PC-9 (cell line): Measurements from ENCODE around the gene ALDH6A1. TPM values are rescaled to one million over a fixed set of nuclear protein-coding genes. Genes with fewer than 3 reads are reported as not detected.

Source experiments
- BruUV-seq: library from RNA; stranded (reverse); fragments of 400-500 nt; replicated peaks from 2 replicates; lab custom pipeline; 2021; lab: Mats Ljungman, UMichigan
- CTCF ChIA-PET: fragments of 300-600 bp; sonication (Branson Sonifier 250); formaldehyde crosslinking; loops from one replicate; lab custom pipeline; 2022; ENCODE audit warnings: antibody characterized with exemption; lab: Charles Lee
- POLR2A ChIA-PET: fragments of 300-600 bp; sonication (Branson Sonifier 250); formaldehyde crosslinking; loops from one replicate; lab custom pipeline; 2022; ENCODE audit warnings: antibody characterized with exemption; ENCODE audit not compliant: unreplicated experiment; lab: Charles Lee
- DNase-seq, 2 experiments: peaks; one replicate each; pipeline versions ENCODE4 v3.0.0 to v3.0.0-alpha.2; 2015 to 2022; ENCODE audit warnings: mixed read lengths in 1 of 2
- H2AFZ ChIP-seq: fragments of 200-600 bp; sonication (generic); 2 replicates; pipeline ENCODE4 v1.8.1; 2017; ENCODE audit warnings: antibody characterized with exemption
- H3F3A ChIP-seq: fragments of 200-600 bp; sonication (generic); 2 replicates; pipeline ENCODE4 v1.8.1; 2017; ENCODE audit warnings: antibody characterized with exemption, mild to moderate bottlenecking, low read depth; ENCODE audit not compliant: insufficient read depth
- H3K27ac ChIP-seq: fragments of 200-600 bp; sonication (generic); 2 replicates; pipeline ENCODE4 v1.6.1; 2016; ENCODE audit warnings: mixed run types
- H3K27me3 ChIP-seq: fragments of 200-600 bp; sonication (generic); 2 replicates; pipeline ENCODE4 v1.6.1; 2016; ENCODE audit warnings: low read depth, mixed run types; ENCODE audit not compliant: insufficient read depth
- H3K36me3 ChIP-seq: fragments of 200-600 bp; sonication (generic); 2 replicates; pipeline ENCODE4 v1.6.1; 2016; ENCODE audit warnings: low read depth, mixed run types
- H3K4me1 ChIP-seq: fragments of 200-600 bp; sonication (generic); replicated peaks from 2 replicates; pipeline ENCODE4 v1.6.1; 2016; ENCODE audit warnings: mixed run types; ENCODE audit not compliant: insufficient read depth
- H3K4me2 ChIP-seq: fragments of 200-600 bp; sonication (generic); 2 replicates; pipeline ENCODE4 v1.6.1; 2017; ENCODE audit warnings: mixed run types
- H3K4me3 ChIP-seq: fragments of 200-600 bp; sonication (generic); 2 replicates; pipeline ENCODE4 v1.6.1; 2016; ENCODE audit warnings: mixed run types
- H3K79me2 ChIP-seq: fragments of 200-600 bp; sonication (generic); 2 replicates; pipeline ENCODE4 v1.6.1; 2017; ENCODE audit warnings: low read depth, mixed run types
- H3K9me2 ChIP-seq: fragments of 200-600 bp; sonication (generic); 2 replicates; pipeline ENCODE4 v1.8.1; 2017; ENCODE audit warnings: mild to moderate bottlenecking; ENCODE audit not compliant: insufficient read depth
- H3K9me3 ChIP-seq: fragments of 200-600 bp; sonication (generic); 2 replicates; pipeline ENCODE4 v1.8.1; 2016; ENCODE audit warnings: low read depth; ENCODE audit not compliant: insufficient read depth
- H4K20me1 ChIP-seq: fragments of 200-600 bp; sonication (generic); 2 replicates; pipeline ENCODE4 v1.8.1; 2017; ENCODE audit not compliant: insufficient read depth
- CTCF ChIP-seq: fragments of 200-600 bp; sonication (generic); conservative IDR thresholded peaks from 2 replicates; pipeline ENCODE4 v1.6.1; 2017; ENCODE audit warnings: mixed run types, antibody characterized with exemption, mild to moderate bottlenecking, moderate library complexity
- EZH2 ChIP-seq: fragments of 200-600 bp; sonication (generic); IDR thresholded peaks from 2 replicates; pipeline ENCODE4 v1.8.0; 2017; ENCODE audit warnings: antibody characterized with exemption, low read depth
- intact Hi-C: fragments of 100-400 bp; cut with micrococcal nuclease; formaldehyde crosslinking; loops from one replicate; pipeline ENCODE4 v1.10.0; 2022; ENCODE audit not compliant: unreplicated experiment
- total RNA-seq: library from RNA; stranded (reverse); gene quantifications from 2 replicates; pipeline ENCODE4 v1.2.3, GENCODE V29; 2021

ALDH6A1 gene
- total RNA-seq, 1 experiment from 2014 or later, result 54.5 TPM

- H3K4me1 ChIP-seq, result peaks cover 8% of the 10 kb centered on the region
- H3K27ac ChIP-seq, result no peak overlapping the region
- H3K36me3 ChIP-seq, result no peaks in the 10 kb centered on the region
- ChIA-PET CTCF (no interaction called here), POLR2A (no interaction called here)
- DNase-seq, result no peak
- no peaks in the 10 kb centered on the region for H4K20me1 ChIP-seq
- no peaks in the 10 kb centered on the region for H3K79me2 ChIP-seq
- no peaks in the 10 kb centered on the region for H3K9me3 ChIP-seq
- no peaks in the 10 kb centered on the region for H3K9me2 ChIP-seq
- H3K4me3 ChIP-seq, result no peak overlapping the region
- H3K27me3 ChIP-seq, result no peaks in the 10 kb centered on the region
- H3K4me2 ChIP-seq, result no peak overlapping the region
- H2AFZ ChIP-seq, result no peak overlapping the region
- peaks cover 23% of the 10 kb centered on the region; the same call in 1 of the 2 replicates for H3F3A ChIP-seq
- intact Hi-C loops, result no loop called here
- TF ChIP-seq CTCF, result no peak
- no peak for TF ChIP-seq EZH2
- BruUV-seq, result no TSS peak
Observed at GRCh38 chr14:74015176-74015575, 69.1 kb downstream of the ALDH6A1 start.

- H3K27me3 ChIP-seq, result no peaks in the 10 kb centered on the region
- H3K27ac ChIP-seq, result no peak overlapping the region
- no peak overlapping the region for H2AFZ ChIP-seq
- no peaks in the 10 kb centered on the region for H3K79me2 ChIP-seq
- peaks cover 14% of the 10 kb centered on the region; the same call in 1 of the 2 replicates for H3F3A ChIP-seq
- no TSS peak for BruUV-seq
- TF ChIP-seq EZH2, result no peak
- no peak for TF ChIP-seq CTCF
- no peaks in the 10 kb centered on the region for H4K20me1 ChIP-seq
- intact Hi-C loops, result no loop called here
- CTCF ChIA-PET, result no interaction called here
- no peak overlapping the region for H3K4me3 ChIP-seq
- no peak for DNase-seq
- H3K9me2 ChIP-seq, result no peaks in the 10 kb centered on the region
- POLR2A ChIA-PET, result no interaction called here
- H3K4me2 ChIP-seq, result no peak overlapping the region
- peaks cover 8% of the 10 kb centered on the region; the same call in 1 of the 2 replicates for H3K4me1 ChIP-seq
- no peaks in the 10 kb centered on the region for H3K9me3 ChIP-seq
- H3K36me3 ChIP-seq, result no peaks in the 10 kb centered on the region
Observed at GRCh38 chr14:74014299-74014698, 70.0 kb downstream of the ALDH6A1 start.

GRCh38 chr14:74008843-74009499 is 75.3 kb downstream of the ALDH6A1 start:
- intact Hi-C loops, result no loop called here
- Histone ChIP-seq H3K9me2 (no peaks in the 10 kb centered on the region), H3K79me2 (no peaks in the 10 kb centered on the region), H3K4me1 (no peaks in the 10 kb centered on the region), H3K4me3 (no peak overlapping the region), H3K36me3 (no peaks in the 10 kb centered on the region), H3K9me3 (no peaks in the 10 kb centered on the region), H2AFZ (no peak overlapping the region), H3F3A (no peaks in the 10 kb centered on the region; the same call in 1 of the 2 replicates), H4K20me1 (no peaks in the 10 kb centered on the region), H3K27ac (no peak overlapping the region), H3K27me3 (no peaks in the 10 kb centered on the region), H3K4me2 (no peak overlapping the region)
- DNase-seq, result no peak
- TF ChIP-seq CTCF (no peak), EZH2 (no peak)
- CTCF ChIA-PET, result no interaction called here
- POLR2A ChIA-PET, result no interaction called here
- no TSS peak for BruUV-seq

Other genes with a start within 250 kb of the ALDH6A1 start
- 19.5 and 21.8 TPM in 2 replicates for gene PTGR2, start 232.6 kb downstream of the ALDH6A1 start, total RNA-seq
- 38.6 and 40.2 TPM in 2 replicates for gene ZNF410, start 197.6 kb downstream of the ALDH6A1 start, total RNA-seq
- 1.6 TPM in 2 replicates for gene FAM161B, start 134.4 kb downstream of the ALDH6A1 start, total RNA-seq
- gene COQ6, start 134.2 kb downstream of the ALDH6A1 start, total RNA-seq, result 25.4 and 25.7 TPM in 2 replicates
- 12.3 and 12.6 TPM in 2 replicates for gene ENTPD5, start 65.2 kb downstream of the ALDH6A1 start, total RNA-seq
- 5.5 and 6.8 TPM in 2 replicates for gene BBOF1, start 65.1 kb downstream of the ALDH6A1 start, total RNA-seq
- gene LIN52, start 503 bp upstream of the ALDH6A1 start, total RNA-seq, result 18.8 TPM in 2 replicates
- not detected in 2 replicates for gene VSX2, start 155.0 kb upstream of the ALDH6A1 start, total RNA-seq
- 150 and 179 TPM in 2 replicates for gene ABCD4, start 218.5 kb upstream of the ALDH6A1 start, total RNA-seq